Measurements from ENCODE around the gene SSX4.
"Not testable (repeated sequence)": the region's sequence is repeated elsewhere in the genome, so short reads cannot be mapped to it uniquely, and the experiment has no call there.

DNA sequence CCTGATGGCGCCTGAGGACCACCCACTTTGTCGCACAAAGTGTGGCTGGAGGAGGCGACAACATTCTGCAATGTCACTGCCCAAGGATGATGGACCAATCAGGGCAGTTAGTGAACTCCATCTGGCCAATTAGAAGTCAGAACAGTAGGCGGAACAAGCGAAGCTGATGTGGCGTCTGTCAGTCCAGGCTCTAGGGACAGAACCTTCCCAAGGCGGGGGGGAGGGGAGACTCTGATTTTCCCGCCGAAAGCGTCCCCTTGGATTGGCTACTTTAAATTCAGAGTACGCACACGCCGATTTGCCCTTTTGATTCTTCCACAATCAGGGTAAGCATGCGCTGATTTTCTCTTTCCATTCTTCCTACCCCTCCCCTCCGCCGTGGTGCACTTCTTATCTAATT is at the start of gene SSX4:
- not testable (repeated sequence) for TF ChIP-seq CTCF (optimal IDR thresholded peaks at IDR 0.05 in 1 of 3, IDR thresholded peaks at IDR 0.05 in 1 of 3, conservative IDR thresholded peaks at IDR 0.05 in 1 of 3; ENCODE audit: extremely low read depth in 1 of 3, insufficient read depth in 2 of 3, low read length in 3 of 3); EZH2 (IDR thresholded peaks at IDR 0.05; ENCODE audit: low read length)

Measured in keratinocyte (primary cell).